Measurements from ENCODE around the gene SMIM28.

SMIM28 gene

GRCh38 chr6:138406443-138406842, 28.7 kb downstream of the SMIM28 start:
- no peaks in the 10 kb centered on the region for H3K9me3 Mint-ChIP-seq
- H3K27ac Mint-ChIP-seq: no peak overlapping the region
- H3K4me1 Mint-ChIP-seq (ENCODE audit: low read depth): peaks cover 26% of the 10 kb centered on the region
- no peak overlapping the region for H3K4me3 Mint-ChIP-seq
- peaks cover 12% of the 10 kb centered on the region for H3K27me3 Mint-ChIP-seq (ENCODE audit: low read depth)
- H3K36me3 Mint-ChIP-seq (ENCODE audit: low read depth): peaks cover 36% of the 10 kb centered on the region

GRCh38 chr6:138410048-138410735, 32.5 kb downstream of the SMIM28 start:
- no peak overlapping the region for H3K27ac Mint-ChIP-seq
- H3K36me3 Mint-ChIP-seq (ENCODE audit: low read depth): peaks cover 52% of the 10 kb centered on the region
- no peak overlapping the region for H3K4me3 Mint-ChIP-seq
- no peaks in the 10 kb centered on the region for H3K9me3 Mint-ChIP-seq
- H3K27me3 Mint-ChIP-seq (ENCODE audit: low read depth): no peaks in the 10 kb centered on the region
- H3K4me1 Mint-ChIP-seq (ENCODE audit: low read depth): peaks cover 26% of the 10 kb centered on the region

- Mint-ChIP-seq H3K4me1 (ENCODE audit: low read depth) (peaks cover 20% of the 10 kb centered on the region), H3K27me3 (ENCODE audit: low read depth) (no peaks in the 10 kb centered on the region), H3K9me3 (no peaks in the 10 kb centered on the region), H3K36me3 (ENCODE audit: low read depth) (peaks cover 52% of the 10 kb centered on the region), H3K4me3 (peak overlapping the region; percentile 23), H3K27ac (peak overlapping the region; percentile 85)
Measured at GRCh38 chr6:138410972-138411880, 33.5 kb downstream of the SMIM28 start.

- Mint-ChIP-seq H3K27me3 (ENCODE audit: low read depth) (no peaks in the 10 kb centered on the region), H3K4me3 (no peak overlapping the region), H3K27ac (no peak overlapping the region), H3K4me1 (ENCODE audit: low read depth) (peaks cover 13% of the 10 kb centered on the region), H3K36me3 (ENCODE audit: low read depth) (peaks cover 41% of the 10 kb centered on the region), H3K9me3 (no peaks in the 10 kb centered on the region)
Measured at GRCh38 chr6:138415125-138415524, 37.4 kb downstream of the SMIM28 start.

- peaks cover 35% of the 10 kb centered on the region for H3K36me3 Mint-ChIP-seq (ENCODE audit: low read depth)
- H3K4me1 Mint-ChIP-seq (ENCODE audit: low read depth): peaks cover 6% of the 10 kb centered on the region
- no peak overlapping the region for H3K4me3 Mint-ChIP-seq
- H3K9me3 Mint-ChIP-seq: no peaks in the 10 kb centered on the region
- no peaks in the 10 kb centered on the region for H3K27me3 Mint-ChIP-seq (ENCODE audit: low read depth)
- no peak overlapping the region for H3K27ac Mint-ChIP-seq
Measured at GRCh38 chr6:138416206-138416605, 38.5 kb downstream of the SMIM28 start.

GRCh38 chr6:138417493-138418117, 39.9 kb downstream of the SMIM28 start:
- no peak overlapping the region for H3K27ac Mint-ChIP-seq
- H3K27me3 Mint-ChIP-seq (ENCODE audit: low read depth): no peaks in the 10 kb centered on the region
- H3K9me3 Mint-ChIP-seq: no peaks in the 10 kb centered on the region
- H3K4me3 Mint-ChIP-seq: no peak overlapping the region
- peaks cover 28% of the 10 kb centered on the region for H3K36me3 Mint-ChIP-seq (ENCODE audit: low read depth)
- no peaks in the 10 kb centered on the region for H3K4me1 Mint-ChIP-seq (ENCODE audit: low read depth)

- Mint-ChIP-seq H3K9me3 (no peaks in the 10 kb centered on the region), H3K27ac (no peak overlapping the region), H3K4me3 (no peak overlapping the region), H3K27me3 (ENCODE audit: low read depth) (no peaks in the 10 kb centered on the region), H3K36me3 (ENCODE audit: low read depth) (peaks cover 25% of the 10 kb centered on the region), H3K4me1 (ENCODE audit: low read depth) (peaks cover 3% of the 10 kb centered on the region)
Measured at GRCh38 chr6:138418118-138418742, 40.5 kb downstream of the SMIM28 start.

- Mint-ChIP-seq H3K27me3 (ENCODE audit: low read depth) (no peaks in the 10 kb centered on the region), H3K36me3 (ENCODE audit: low read depth) (peaks cover 16% of the 10 kb centered on the region), H3K9me3 (no peaks in the 10 kb centered on the region), H3K4me3 (no peak overlapping the region), H3K27ac (no peak overlapping the region), H3K4me1 (ENCODE audit: low read depth) (peaks cover 5% of the 10 kb centered on the region)
Measured at GRCh38 chr6:138419766-138420165, 42.1 kb downstream of the SMIM28 start.

GRCh38 chr6:138420356-138420755, 42.7 kb downstream of the SMIM28 start:
- H3K27ac Mint-ChIP-seq: no peak overlapping the region
- H3K4me3 Mint-ChIP-seq: no peak overlapping the region
- no peaks in the 10 kb centered on the region for H3K9me3 Mint-ChIP-seq
- H3K27me3 Mint-ChIP-seq (ENCODE audit: low read depth): no peaks in the 10 kb centered on the region
- peaks cover 5% of the 10 kb centered on the region for H3K4me1 Mint-ChIP-seq (ENCODE audit: low read depth)
- peaks cover 16% of the 10 kb centered on the region for H3K36me3 Mint-ChIP-seq (ENCODE audit: low read depth)

GRCh38 chr6:138421089-138421488, 43.4 kb downstream of the SMIM28 start:
- H3K27ac Mint-ChIP-seq: no peak overlapping the region

GRCh38 chr6:138421608-138422007, 43.9 kb downstream of the SMIM28 start:
- H3K27me3 Mint-ChIP-seq (ENCODE audit: low read depth): no peaks in the 10 kb centered on the region
- H3K36me3 Mint-ChIP-seq (ENCODE audit: low read depth): peaks cover 15% of the 10 kb centered on the region
- no peak overlapping the region for H3K27ac Mint-ChIP-seq
- no peaks in the 10 kb centered on the region for H3K9me3 Mint-ChIP-seq
- H3K4me3 Mint-ChIP-seq: no peak overlapping the region
- peaks cover 5% of the 10 kb centered on the region for H3K4me1 Mint-ChIP-seq (ENCODE audit: low read depth)

More at GRCh38 chr6:138421089-138421488, 43.4 kb downstream of the SMIM28 start:
- Mint-ChIP-seq H3K27me3 (ENCODE audit: low read depth) (no peaks in the 10 kb centered on the region), H3K36me3 (ENCODE audit: low read depth) (peaks cover 15% of the 10 kb centered on the region), H3K4me3 (no peak overlapping the region), H3K4me1 (ENCODE audit: low read depth) (peaks cover 5% of the 10 kb centered on the region), H3K9me3 (no peaks in the 10 kb centered on the region)

- Mint-ChIP-seq H3K4me3 (no peak overlapping the region), H3K9me3 (no peaks in the 10 kb centered on the region), H3K36me3 (ENCODE audit: low read depth) (peaks cover 9% of the 10 kb centered on the region), H3K4me1 (ENCODE audit: low read depth) (peaks cover 5% of the 10 kb centered on the region), H3K27ac (no peak overlapping the region), H3K27me3 (ENCODE audit: low read depth) (no peaks in the 10 kb centered on the region)
Measured at GRCh38 chr6:138422861-138423260, 45.2 kb downstream of the SMIM28 start.

GRCh38 chr6:138424004-138424904, 46.5 kb downstream of the SMIM28 start:
- H3K4me1 Mint-ChIP-seq (ENCODE audit: low read depth): peaks cover 5% of the 10 kb centered on the region
- no peaks in the 10 kb centered on the region for H3K36me3 Mint-ChIP-seq (ENCODE audit: low read depth)
- no peak overlapping the region for H3K4me3 Mint-ChIP-seq
- no peaks in the 10 kb centered on the region for H3K9me3 Mint-ChIP-seq
- peaks cover 8% of the 10 kb centered on the region for H3K27me3 Mint-ChIP-seq (ENCODE audit: low read depth)
- no peak overlapping the region for H3K27ac Mint-ChIP-seq
